Breast epithelium (tissue), 4 donors: ENCODE data around the gene IRF2BP2. TPM values are rescaled to one million over a fixed set of nuclear protein-coding genes. Genes with fewer than 3 reads are reported as not detected.

ENCODE experiments used
- DNase-seq, 2 donors: peaks; one replicate each; pipeline ENCODE4 v3.0.0-alpha.2; 2019; ENCODE audit warnings: low spot score in 2 of 2
- H3K27ac ChIP-seq, 2 donors: fragments of 200-600 bp; sonication (generic) in 1 of 2; one replicate each; pipeline ENCODE4 v1.5.1; 2016 to 2019; ENCODE audit warnings: mild to moderate bottlenecking in 1 of 2
- H3K27me3 ChIP-seq, 2 donors: fragments of 200-600 bp; sonication (generic) in 1 of 2; one replicate each; pipeline versions ENCODE4 v1.5.1 to v1.6.0; 2017 to 2019; ENCODE audit warnings: control low read depth in 1 of 2, mild to moderate bottlenecking in 1 of 2
- H3K36me3 ChIP-seq: fragments of 200-600 bp; one replicate; pipeline ENCODE4 v1.5.1; 2019
- H3K4me1 ChIP-seq, 2 donors: fragments of 200-600 bp; sonication (generic); one replicate each; pipeline ENCODE4 v1.5.1; 2016 to 2019; ENCODE audit warnings: control low read depth in 1 of 2
- H3K4me3 ChIP-seq, 3 donors: fragments of 200-600 bp; sonication (generic); 1 replicate in 2 of 3; 2 replicates in 1 of 3; pipeline ENCODE4 v1.5.1; 2016 to 2019; ENCODE audit warnings: mild to moderate bottlenecking in 3 of 3, moderate library complexity in 2 of 3
- H3K9me3 ChIP-seq, 2 donors: fragments of 200-600 bp; sonication (generic) in 1 of 2; one replicate each; pipeline ENCODE4 v1.5.1; 2016 to 2019; ENCODE audit warnings: control low read depth in 1 of 2
- POLR2A ChIP-seq: fragments of 450-650 bp; IDR thresholded peaks from one replicate; pipeline ENCODE4 v1.6.1; 2016; ENCODE audit warnings: antibody characterized with exemption, mild to moderate bottlenecking, moderate library complexity
- POLR2AphosphoS5 ChIP-seq, 3 donors: sonication (generic); formaldehyde crosslinking; IDR thresholded peaks; one replicate each; pipeline ENCODE4 v1.6.1; 2017; ENCODE audit warnings: antibody characterized with exemption in 3 of 3
- intact Hi-C: fragments of 100-400 bp; cut with DNase I; formaldehyde crosslinking; loops from one replicate; pipeline ENCODE4 v1.15.1; 2023; ENCODE audit warnings: low total_unique reads
- total RNA-seq, 3 donors: library from RNA; depleted of rRNA; stranded (reverse); fragments of >200 nt; gene quantifications; one replicate each; pipeline ENCODE4 v1.1.0, GENCODE V29; 2016
- TF ChIP-seq, protein P1 (sequence below), 3 donors: fragments of 450-650 bp; IDR thresholded peaks; one replicate each; pipeline ENCODE4 v1.5.1; 2016 to 2017; ENCODE audit warnings: antibody characterized with exemption in 3 of 3, mild to moderate bottlenecking in 3 of 3, moderate library complexity in 3 of 3

Gene IRF2BP2
- total RNA-seq, 3 donors from 2014 or later: 60.3 to 108 (median 84.9) TPM

DNA sequence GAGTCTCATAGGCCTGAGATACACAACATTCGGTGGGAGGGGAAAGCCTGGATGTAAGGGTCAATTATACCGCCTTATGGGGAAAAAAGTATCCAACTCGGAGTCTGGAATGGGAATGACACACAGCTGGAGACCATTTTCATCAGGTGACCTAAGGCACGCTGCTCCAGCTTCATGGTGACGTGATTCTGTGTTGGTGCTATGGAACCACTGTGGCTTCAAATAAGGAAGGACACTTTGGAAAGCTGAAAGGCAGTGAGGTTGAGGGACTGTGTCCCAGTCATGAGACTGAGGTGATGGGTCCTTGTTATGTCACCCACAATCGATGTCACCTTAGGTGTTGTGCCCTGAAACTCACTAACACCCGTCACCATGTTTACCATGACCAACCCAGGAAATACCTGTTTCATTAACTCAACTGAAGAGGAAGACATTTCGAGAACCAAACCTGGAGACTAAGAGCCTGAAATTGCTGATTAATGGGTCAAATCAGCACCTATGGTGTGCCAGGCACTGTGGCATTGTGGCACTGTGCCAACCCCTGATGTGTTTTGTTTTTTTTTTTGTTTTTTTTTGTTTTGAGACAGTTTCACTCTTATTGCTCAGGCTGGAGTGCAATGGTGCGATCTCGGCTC, 54.5 kb downstream of the IRF2BP2 start:
- Histone ChIP-seq H3K4me1 (no peaks in the 10 kb centered on the region), H3K9me3 (no peaks in the 10 kb centered on the region), H3K4me3 (no peak overlapping the region), H3K27me3 (no peaks in the 10 kb centered on the region), H3K27ac (peak overlapping the region in 1 of 2 donors; percentile 10), H3K36me3 (no peaks in the 10 kb centered on the region)
- intact Hi-C loops: no loop called here
- TF ChIP-seq POLR2AphosphoS5 (IDR thresholded peaks at IDR 0.05) (no peak), POLR2A (no peak)
- TF ChIP-seq, protein P1, sequence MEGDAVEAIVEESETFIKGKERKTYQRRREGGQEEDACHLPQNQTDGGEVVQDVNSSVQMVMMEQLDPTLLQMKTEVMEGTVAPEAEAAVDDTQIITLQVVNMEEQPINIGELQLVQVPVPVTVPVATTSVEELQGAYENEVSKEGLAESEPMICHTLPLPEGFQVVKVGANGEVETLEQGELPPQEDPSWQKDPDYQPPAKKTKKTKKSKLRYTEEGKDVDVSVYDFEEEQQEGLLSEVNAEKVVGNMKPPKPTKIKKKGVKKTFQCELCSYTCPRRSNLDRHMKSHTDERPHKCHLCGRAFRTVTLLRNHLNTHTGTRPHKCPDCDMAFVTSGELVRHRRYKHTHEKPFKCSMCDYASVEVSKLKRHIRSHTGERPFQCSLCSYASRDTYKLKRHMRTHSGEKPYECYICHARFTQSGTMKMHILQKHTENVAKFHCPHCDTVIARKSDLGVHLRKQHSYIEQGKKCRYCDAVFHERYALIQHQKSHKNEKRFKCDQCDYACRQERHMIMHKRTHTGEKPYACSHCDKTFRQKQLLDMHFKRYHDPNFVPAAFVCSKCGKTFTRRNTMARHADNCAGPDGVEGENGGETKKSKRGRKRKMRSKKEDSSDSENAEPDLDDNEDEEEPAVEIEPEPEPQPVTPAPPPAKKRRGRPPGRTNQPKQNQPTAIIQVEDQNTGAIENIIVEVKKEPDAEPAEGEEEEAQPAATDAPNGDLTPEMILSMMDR (IDR thresholded peaks at IDR 0.05): no peak
- peak in 1 of 2 donors; percentile 15 for DNase-seq

DNA sequence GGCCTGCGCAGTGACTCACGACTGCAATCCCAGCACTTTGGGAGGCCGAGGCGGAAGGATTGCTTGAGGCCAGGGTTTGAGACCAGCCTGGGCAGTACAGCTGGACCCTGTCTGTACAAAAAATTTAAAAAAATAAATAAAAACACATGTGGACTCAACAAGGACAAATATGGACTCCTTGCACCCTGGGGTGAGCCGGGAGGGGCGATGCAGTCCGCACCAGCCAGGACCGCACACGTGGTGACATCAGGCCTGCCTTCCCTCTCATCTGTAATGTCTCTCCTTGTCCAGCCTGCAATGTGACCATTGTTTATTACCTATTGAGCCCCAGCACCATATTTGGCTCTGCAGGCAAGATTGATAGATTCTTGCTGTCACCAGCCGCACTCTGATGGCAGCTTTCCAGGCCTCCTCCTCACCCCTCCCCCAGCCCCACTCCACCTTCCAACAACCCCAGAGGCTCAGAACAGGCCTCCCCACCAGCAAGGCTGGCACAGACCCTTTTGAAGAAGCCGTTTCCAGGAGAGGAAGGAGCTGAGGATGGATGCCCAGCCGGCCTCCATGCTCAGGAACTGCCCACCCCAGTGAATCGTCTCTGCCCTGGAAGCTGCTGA, 55.2 kb downstream of the IRF2BP2 start:
- DNase-seq: no peak
- TF ChIP-seq POLR2AphosphoS5 (IDR thresholded peaks at IDR 0.05) (no peak), POLR2A (no peak)
- TF ChIP-seq, protein P1 (IDR thresholded peaks at IDR 0.05): no peak
- Histone ChIP-seq H3K4me3 (no peak overlapping the region), H3K36me3 (no peaks in the 10 kb centered on the region), H3K9me3 (no peaks in the 10 kb centered on the region), H3K27ac (peak overlapping the region; percentile 15 to 70), H3K4me1 (no peaks in the 10 kb centered on the region), H3K27me3 (no peaks in the 10 kb centered on the region)
- intact Hi-C loops: no loop called here

Other genes with a start within 250 kb of the IRF2BP2 start
- gene COA6, start 236.7 kb downstream of the IRF2BP2 start, total RNA-seq: 10 to 100 TPM; 10.4 to 17.7 (median 14.6) TPM
- 10 to 100 TPM; 12.3 to 39.2 (median 32.1) TPM for gene TARBP1, start 131.0 kb downstream of the IRF2BP2 start, total RNA-seq